ENCODE results near the gene LAS1L.

The LAS1L gene

GRCh38 chrX:65551489-65552339, 17.1 kb upstream of the LAS1L start:
- Histone ChIP-seq H3K27me3 (ENCODE audit: control insufficient read depth in 1 of 2, insufficient read depth in 2 of 2, low read length in 2 of 2) (no peaks in the 10 kb centered on the region), H3K4me3 (ENCODE audit: low read depth in 1 of 2, low read length in 2 of 2) (no peak overlapping the region)

GRCh38 chrX:65551086-65551485, 16.5 kb upstream of the LAS1L start:
- Histone ChIP-seq H3K4me3 (ENCODE audit: low read depth in 1 of 2, low read length in 2 of 2) (no peak overlapping the region), H3K36me3 (ENCODE audit: control insufficient read depth in 1 of 2, insufficient read depth in 2 of 2, low read length in 2 of 2) (no peaks in the 10 kb centered on the region), H3K9ac (ENCODE audit: low read depth in 1 of 2, low read length in 2 of 2) (no peak overlapping the region), H3K4me1 (ENCODE audit: control insufficient read depth in 1 of 2, insufficient read depth in 2 of 2, low read length in 2 of 2) (no peaks in the 10 kb centered on the region), H3K27me3 (ENCODE audit: control insufficient read depth in 1 of 2, insufficient read depth in 2 of 2, low read length in 2 of 2) (no peaks in the 10 kb centered on the region), H3K9me3 (ENCODE audit: control insufficient read depth in 1 of 2, low read length in 2 of 2) (no peaks in the 10 kb centered on the region), H3K27ac (ENCODE audit: low read depth, low read length) (no peak overlapping the region)

More at GRCh38 chrX:65551489-65552339, 17.1 kb upstream of the LAS1L start:
- H3K9ac ChIP-seq (ENCODE audit: low read depth in 1 of 2, low read length in 2 of 2), result no peak overlapping the region
- H3K4me1 ChIP-seq (ENCODE audit: control insufficient read depth in 1 of 2, insufficient read depth in 2 of 2, low read length in 2 of 2), result no peaks in the 10 kb centered on the region
- no peaks in the 10 kb centered on the region for H3K9me3 ChIP-seq (ENCODE audit: control insufficient read depth in 1 of 2, low read length in 2 of 2)
- H3K27ac ChIP-seq (ENCODE audit: low read depth, low read length), result no peak overlapping the region
- H3K36me3 ChIP-seq (ENCODE audit: control insufficient read depth in 1 of 2, insufficient read depth in 2 of 2, low read length in 2 of 2), result no peaks in the 10 kb centered on the region

DNA sequence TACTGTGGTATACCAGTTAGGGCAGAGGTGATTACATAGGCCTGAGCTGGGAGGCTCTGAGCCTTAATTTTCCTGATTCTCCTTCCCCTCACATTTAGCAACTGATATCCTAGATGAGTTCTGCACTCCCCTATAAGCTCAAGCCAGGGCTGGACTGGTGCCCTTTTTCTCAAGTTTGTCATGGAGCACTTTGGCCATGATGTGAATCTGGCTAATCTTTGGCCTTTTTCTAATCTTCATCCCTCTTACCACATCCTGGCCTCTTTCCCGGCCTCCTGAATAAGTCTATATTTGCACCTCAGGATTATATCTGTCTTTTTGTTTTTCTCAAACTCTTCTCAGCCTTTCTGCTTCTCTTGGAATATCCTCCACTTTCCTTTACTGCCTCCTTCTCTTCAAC, 10.9 kb upstream of the LAS1L start:
- H3K36me3 ChIP-seq (ENCODE audit: control insufficient read depth in 1 of 2, insufficient read depth in 2 of 2, low read length in 2 of 2), result no peaks in the 10 kb centered on the region
- no peaks in the 10 kb centered on the region for H3K4me1 ChIP-seq (ENCODE audit: control insufficient read depth in 1 of 2, insufficient read depth in 2 of 2, low read length in 2 of 2)
- H3K27me3 ChIP-seq (ENCODE audit: control insufficient read depth in 1 of 2, insufficient read depth in 2 of 2, low read length in 2 of 2), result no peaks in the 10 kb centered on the region
- H3K27ac ChIP-seq (ENCODE audit: low read depth, low read length), result no peak overlapping the region
- no peaks in the 10 kb centered on the region for H3K9me3 ChIP-seq (ENCODE audit: control insufficient read depth in 1 of 2, low read length in 2 of 2)
- no peak overlapping the region for H3K9ac ChIP-seq (ENCODE audit: low read depth in 1 of 2, low read length in 2 of 2)
- H3K4me3 ChIP-seq (ENCODE audit: low read depth in 1 of 2, low read length in 2 of 2), result no peak overlapping the region

- H3K4me3 ChIP-seq (ENCODE audit: low read depth in 1 of 2, low read length in 2 of 2), result no peak overlapping the region
- H3K9me3 ChIP-seq (ENCODE audit: control insufficient read depth in 1 of 2, low read length in 2 of 2), result no peaks in the 10 kb centered on the region
- no peak overlapping the region for H3K27ac ChIP-seq (ENCODE audit: low read depth, low read length)
- no peak overlapping the region for H3K9ac ChIP-seq (ENCODE audit: low read depth in 1 of 2, low read length in 2 of 2)
- peaks cover 9 to 15% of the 10 kb centered on the region in 2 donors for H3K4me1 ChIP-seq (ENCODE audit: control insufficient read depth in 1 of 2, insufficient read depth in 2 of 2, low read length in 2 of 2)
- H3K36me3 ChIP-seq (ENCODE audit: control insufficient read depth in 1 of 2, insufficient read depth in 2 of 2, low read length in 2 of 2), result no peaks in the 10 kb centered on the region
- no peaks in the 10 kb centered on the region for H3K27me3 ChIP-seq (ENCODE audit: control insufficient read depth in 1 of 2, insufficient read depth in 2 of 2, low read length in 2 of 2)
Measured at GRCh38 chrX:65537229-65537628, 2.6 kb upstream of the LAS1L start.

- Histone ChIP-seq H3K4me1 (ENCODE audit: control insufficient read depth in 1 of 2, insufficient read depth in 2 of 2, low read length in 2 of 2) (peaks cover 9 to 15% of the 10 kb centered on the region in 2 donors), H3K27ac (ENCODE audit: low read depth, low read length) (no peak overlapping the region), H3K4me3 (ENCODE audit: low read depth in 1 of 2, low read length in 2 of 2) (no peak overlapping the region), H3K9ac (ENCODE audit: low read depth in 1 of 2, low read length in 2 of 2) (no peak overlapping the region), H3K9me3 (ENCODE audit: control insufficient read depth in 1 of 2, low read length in 2 of 2) (no peaks in the 10 kb centered on the region), H3K27me3 (ENCODE audit: control insufficient read depth in 1 of 2, insufficient read depth in 2 of 2, low read length in 2 of 2) (no peaks in the 10 kb centered on the region), H3K36me3 (ENCODE audit: control insufficient read depth in 1 of 2, insufficient read depth in 2 of 2, low read length in 2 of 2) (peaks cover 0 to 3% of the 10 kb centered on the region in 2 donors)
Measured at GRCh38 chrX:65536291-65536690, 1.7 kb upstream of the LAS1L start.

DNA sequence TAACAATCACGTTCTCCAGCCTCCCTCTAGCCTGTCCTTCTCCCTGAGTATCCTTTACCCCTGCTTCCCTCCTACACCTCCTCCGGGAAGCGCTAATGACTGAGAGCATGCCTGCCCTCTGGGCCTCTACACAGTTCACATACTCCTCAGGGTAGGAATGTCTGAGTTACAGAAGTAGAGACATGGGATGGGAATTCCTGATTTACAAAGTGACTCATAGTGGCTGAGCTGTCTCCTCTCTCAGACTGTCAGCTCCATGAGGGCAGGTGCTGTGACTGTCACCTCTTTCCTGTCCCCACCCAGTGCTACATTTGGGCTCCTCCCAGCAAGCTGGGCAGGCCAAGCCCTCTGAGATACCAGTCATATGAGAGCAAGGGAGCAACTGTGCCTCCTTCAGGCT, 2.6 kb downstream of the LAS1L start:
- Histone ChIP-seq H3K27me3 (ENCODE audit: control insufficient read depth in 1 of 2, insufficient read depth in 2 of 2, low read length in 2 of 2) (no peaks in the 10 kb centered on the region), H3K9ac (ENCODE audit: low read depth in 1 of 2, low read length in 2 of 2) (no peak overlapping the region), H3K27ac (ENCODE audit: low read depth, low read length) (no peak overlapping the region), H3K36me3 (ENCODE audit: control insufficient read depth in 1 of 2, insufficient read depth in 2 of 2, low read length in 2 of 2) (peaks cover 0 to 15% of the 10 kb centered on the region in 2 donors), H3K4me1 (ENCODE audit: control insufficient read depth in 1 of 2, insufficient read depth in 2 of 2, low read length in 2 of 2) (peaks cover 9 to 15% of the 10 kb centered on the region in 2 donors), H3K9me3 (ENCODE audit: control insufficient read depth in 1 of 2, low read length in 2 of 2) (no peaks in the 10 kb centered on the region), H3K4me3 (ENCODE audit: low read depth in 1 of 2, low read length in 2 of 2) (no peak overlapping the region)

DNA sequence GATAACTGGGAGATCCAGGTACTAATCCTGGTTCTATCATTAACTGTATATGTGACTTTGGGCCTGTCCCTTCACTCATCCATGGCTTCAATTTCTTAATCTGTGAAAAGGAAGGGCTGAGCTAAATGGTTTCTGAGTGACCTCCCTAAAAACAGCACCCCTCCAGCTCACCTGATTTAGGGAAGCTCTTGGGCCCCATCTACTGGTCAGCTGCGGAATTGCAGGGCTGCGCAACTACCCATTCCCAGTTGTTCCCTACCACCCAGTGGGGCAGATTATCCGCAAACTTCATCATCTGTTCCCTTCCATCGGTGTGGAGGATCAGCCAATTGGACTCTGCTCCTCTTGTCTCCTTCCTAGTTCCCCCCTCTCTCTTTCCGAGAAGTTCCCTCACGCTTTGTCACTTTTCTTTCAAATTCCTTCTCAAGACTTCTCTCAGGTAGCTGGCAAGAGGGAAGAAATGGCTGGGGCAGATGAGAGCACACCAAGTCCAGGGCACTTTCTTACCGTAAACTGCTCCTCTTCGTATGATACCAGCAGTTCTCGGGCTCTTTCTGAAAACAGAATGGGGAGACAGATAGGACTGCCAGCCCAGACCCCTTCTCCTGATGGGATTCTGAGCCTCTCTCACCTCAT, 5.8 kb downstream of the LAS1L start:
- H3K27me3 ChIP-seq (ENCODE audit: control insufficient read depth in 1 of 2, insufficient read depth in 2 of 2, low read length in 2 of 2), result no peaks in the 10 kb centered on the region
- no peak overlapping the region for H3K27ac ChIP-seq (ENCODE audit: low read depth, low read length)
- no peak overlapping the region for H3K4me3 ChIP-seq (ENCODE audit: low read depth in 1 of 2, low read length in 2 of 2)
- H3K9me3 ChIP-seq (ENCODE audit: control insufficient read depth in 1 of 2, low read length in 2 of 2), result no peaks in the 10 kb centered on the region
- H3K4me1 ChIP-seq (ENCODE audit: control insufficient read depth in 1 of 2, insufficient read depth in 2 of 2, low read length in 2 of 2), result peaks cover 8 to 12% of the 10 kb centered on the region in 2 donors
- H3K36me3 ChIP-seq (ENCODE audit: control insufficient read depth in 1 of 2, insufficient read depth in 2 of 2, low read length in 2 of 2), result peaks cover 3 to 31% of the 10 kb centered on the region in 2 donors
- H3K9ac ChIP-seq (ENCODE audit: low read depth in 1 of 2, low read length in 2 of 2), result no peak overlapping the region

DNA sequence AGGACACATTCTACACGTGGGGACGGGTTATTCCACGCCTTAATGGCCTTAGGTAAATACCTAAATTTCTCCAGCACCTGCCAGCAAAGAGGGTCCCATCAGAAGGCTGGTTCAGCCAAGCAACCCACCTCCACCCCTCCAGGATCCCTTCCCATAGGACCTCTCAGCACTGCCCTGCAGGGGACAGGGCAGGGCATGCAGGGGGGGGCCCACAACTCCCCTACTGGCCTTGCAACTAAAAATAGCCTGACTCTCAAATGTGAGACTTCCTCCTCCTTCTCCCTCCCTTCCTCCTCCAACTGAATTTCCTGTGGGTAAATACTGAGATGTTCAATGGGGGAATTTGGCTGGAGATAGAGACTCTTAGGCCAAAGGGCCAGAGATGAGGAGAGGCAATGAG, 6.3 kb downstream of the LAS1L start:
- Histone ChIP-seq H3K4me3 (ENCODE audit: low read depth in 1 of 2, low read length in 2 of 2) (no peak overlapping the region), H3K27me3 (ENCODE audit: control insufficient read depth in 1 of 2, insufficient read depth in 2 of 2, low read length in 2 of 2) (no peaks in the 10 kb centered on the region), H3K27ac (ENCODE audit: low read depth, low read length) (no peak overlapping the region), H3K9me3 (ENCODE audit: control insufficient read depth in 1 of 2, low read length in 2 of 2) (no peaks in the 10 kb centered on the region), H3K9ac (ENCODE audit: low read depth in 1 of 2, low read length in 2 of 2) (no peak overlapping the region), H3K4me1 (ENCODE audit: control insufficient read depth in 1 of 2, insufficient read depth in 2 of 2, low read length in 2 of 2) (peaks cover 3 to 7% of the 10 kb centered on the region in 2 donors), H3K36me3 (ENCODE audit: control insufficient read depth in 1 of 2, insufficient read depth in 2 of 2, low read length in 2 of 2) (peaks cover 6 to 34% of the 10 kb centered on the region in 2 donors)

DNA sequence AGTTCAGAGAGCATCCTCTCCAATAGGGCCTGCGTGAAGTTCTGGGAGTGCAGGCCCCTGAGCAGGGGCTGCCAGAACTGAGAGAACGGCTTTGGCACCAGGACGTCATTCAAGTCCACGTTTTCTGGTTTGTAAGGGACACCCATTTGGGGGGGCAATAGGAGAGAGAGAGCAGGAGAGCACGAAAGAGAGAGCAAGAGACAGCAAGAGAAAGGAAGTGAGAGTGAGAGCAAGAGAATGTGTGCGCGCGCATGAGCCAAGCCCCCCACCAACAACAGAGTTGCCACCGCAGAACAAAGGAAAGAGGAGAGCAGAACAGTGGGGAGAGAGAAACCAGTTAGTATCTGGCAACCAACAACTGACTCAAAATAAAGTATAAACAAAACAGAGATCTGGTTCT, 10.4 kb downstream of the LAS1L start:
- Histone ChIP-seq H3K4me3 (ENCODE audit: low read depth in 1 of 2, low read length in 2 of 2) (no peak overlapping the region), H3K27me3 (ENCODE audit: control insufficient read depth in 1 of 2, insufficient read depth in 2 of 2, low read length in 2 of 2) (no peaks in the 10 kb centered on the region), H3K27ac (ENCODE audit: low read depth, low read length) (no peak overlapping the region), H3K9ac (ENCODE audit: low read depth in 1 of 2, low read length in 2 of 2) (no peak overlapping the region), H3K36me3 (ENCODE audit: control insufficient read depth in 1 of 2, insufficient read depth in 2 of 2, low read length in 2 of 2) (peaks cover 8 to 51% of the 10 kb centered on the region in 2 donors), H3K9me3 (ENCODE audit: control insufficient read depth in 1 of 2, low read length in 2 of 2) (no peaks in the 10 kb centered on the region), H3K4me1 (ENCODE audit: control insufficient read depth in 1 of 2, insufficient read depth in 2 of 2, low read length in 2 of 2) (no peaks in the 10 kb centered on the region)

- Histone ChIP-seq H3K4me1 (ENCODE audit: control insufficient read depth in 1 of 2, insufficient read depth in 2 of 2, low read length in 2 of 2) (no peaks in the 10 kb centered on the region), H3K36me3 (ENCODE audit: control insufficient read depth in 1 of 2, insufficient read depth in 2 of 2, low read length in 2 of 2) (peaks cover 8 to 50% of the 10 kb centered on the region in 2 donors), H3K4me3 (ENCODE audit: low read depth in 1 of 2, low read length in 2 of 2) (no peak overlapping the region), H3K27me3 (ENCODE audit: control insufficient read depth in 1 of 2, insufficient read depth in 2 of 2, low read length in 2 of 2) (no peaks in the 10 kb centered on the region), H3K27ac (ENCODE audit: low read depth, low read length) (no peak overlapping the region), H3K9me3 (ENCODE audit: control insufficient read depth in 1 of 2, low read length in 2 of 2) (no peaks in the 10 kb centered on the region), H3K9ac (ENCODE audit: low read depth in 1 of 2, low read length in 2 of 2) (no peak overlapping the region)
Measured at GRCh38 chrX:65522739-65523372, 11.7 kb downstream of the LAS1L start.

Data from duodenal mucosa (tissue), 2 donors.